Left ventricle myocardium superior (tissue), 1 donor: ENCODE results near the gene FHL5. TPM values are rescaled to one million over a fixed set of nuclear protein-coding genes. Genes with fewer than 3 reads are reported as not detected.

ENCODE experiments used
- total RNA-seq: library from RNA; stranded (reverse); fragmentation: NEBNext Ultra II Directional; extraction: Animal tissue kit (Norgen Biotek cat#: 25700); gene quantifications from one replicate; pipeline ENCODE4 v1.2.1, GENCODE V29; 2021
- donor health status: DM: no; HTN: yes; CAD: no; lungs with severe emphysema.

FHL5 gene
- total RNA-seq, 1 donor from 2014 or later: 6.9 TPM

Other genes with a start within 250 kb of the FHL5 start
- gene UFL1, start 41.3 kb upstream of the FHL5 start, total RNA-seq: 23.4 TPM